ENCODE measurements around the gene OSBPL2. TPM values are rescaled to one million over a fixed set of nuclear protein-coding genes. Genes with fewer than 3 reads are reported as not detected.
A peak's percentile ranks its signal among the peaks of the same experiment; 100 is the strongest.

The OSBPL2 gene
- polyA plus RNA-seq, 1 donor (not counting 4 experiments of a cell fraction or from before 2014, with no cell fraction given), result 15.9 TPM

- Histone ChIP-seq H3K9me3 (ENCODE audit: control insufficient read depth, low read depth, low read length) (no peaks in the 10 kb centered on the region), H3K4me2 (ENCODE audit: control insufficient read depth, extremely low read depth, insufficient read depth, low read depth, low read length) (no peak overlapping the region), H2AFZ (ENCODE audit: control insufficient read depth, low read length) (no peak overlapping the region), H3K27ac (ENCODE audit: control insufficient read depth, insufficient read depth, low read length) (no peak overlapping the region), H3K27me3 (ENCODE audit: control insufficient read depth, extremely low read depth, insufficient read depth, low read length) (no peaks in the 10 kb centered on the region), H3K4me3 (ENCODE audit: control insufficient read depth in 2 of 3, extremely low read depth in 1 of 3, insufficient read depth in 2 of 3, low read depth in 1 of 3, low read length in 3 of 3) (no peak overlapping the region), H3K4me1 (ENCODE audit: control insufficient read depth, extremely low read depth, insufficient read depth, low read length) (peaks cover 11% of the 10 kb centered on the region), H3K9me1 (ENCODE audit: control insufficient read depth, extremely low read depth, insufficient read depth, low read length) (no peaks in the 10 kb centered on the region), H3K79me2 (ENCODE audit: control insufficient read depth, insufficient read depth, low read length) (peaks cover 1% of the 10 kb centered on the region), H3K36me3 (ENCODE audit: control insufficient read depth in 2 of 2, extremely low read depth in 1 of 2, insufficient read depth in 2 of 2, low read length in 2 of 2) (peaks cover 46 to 52% of the 10 kb centered on the region in 2 experiments), H3K9ac (ENCODE audit: control insufficient read depth, extremely low read depth, insufficient read depth, low read length) (no peak overlapping the region), H4K20me1 (ENCODE audit: control insufficient read depth, extremely low read depth, insufficient read depth, low read length) (peaks cover 14% of the 10 kb centered on the region)
- DNase-seq (ENCODE audit: low read depth, low spot score), result no peak
- no peak for FAIRE-seq
- no peak for TF ChIP-seq EZH2 (IDR thresholded peaks at IDR 0.05; ENCODE audit: low read length)
- no peak for TF ChIP-seq CTCF (optimal IDR thresholded peaks at IDR 0.05 in 1 of 3, IDR thresholded peaks at IDR 0.05 in 1 of 3, conservative IDR thresholded peaks at IDR 0.05 in 1 of 3; ENCODE audit: extremely low read depth in 1 of 3, insufficient read depth in 2 of 3, low read length in 3 of 3)
- dilution Hi-C loops (cut with MboI; ENCODE audit: extremely low pct_ligation_motif_present, low sequenced_read_pairs), result no loop called here
Measured at GRCh38 chr20:62315773-62316172, 77.5 kb downstream of the OSBPL2 start.

DNA sequence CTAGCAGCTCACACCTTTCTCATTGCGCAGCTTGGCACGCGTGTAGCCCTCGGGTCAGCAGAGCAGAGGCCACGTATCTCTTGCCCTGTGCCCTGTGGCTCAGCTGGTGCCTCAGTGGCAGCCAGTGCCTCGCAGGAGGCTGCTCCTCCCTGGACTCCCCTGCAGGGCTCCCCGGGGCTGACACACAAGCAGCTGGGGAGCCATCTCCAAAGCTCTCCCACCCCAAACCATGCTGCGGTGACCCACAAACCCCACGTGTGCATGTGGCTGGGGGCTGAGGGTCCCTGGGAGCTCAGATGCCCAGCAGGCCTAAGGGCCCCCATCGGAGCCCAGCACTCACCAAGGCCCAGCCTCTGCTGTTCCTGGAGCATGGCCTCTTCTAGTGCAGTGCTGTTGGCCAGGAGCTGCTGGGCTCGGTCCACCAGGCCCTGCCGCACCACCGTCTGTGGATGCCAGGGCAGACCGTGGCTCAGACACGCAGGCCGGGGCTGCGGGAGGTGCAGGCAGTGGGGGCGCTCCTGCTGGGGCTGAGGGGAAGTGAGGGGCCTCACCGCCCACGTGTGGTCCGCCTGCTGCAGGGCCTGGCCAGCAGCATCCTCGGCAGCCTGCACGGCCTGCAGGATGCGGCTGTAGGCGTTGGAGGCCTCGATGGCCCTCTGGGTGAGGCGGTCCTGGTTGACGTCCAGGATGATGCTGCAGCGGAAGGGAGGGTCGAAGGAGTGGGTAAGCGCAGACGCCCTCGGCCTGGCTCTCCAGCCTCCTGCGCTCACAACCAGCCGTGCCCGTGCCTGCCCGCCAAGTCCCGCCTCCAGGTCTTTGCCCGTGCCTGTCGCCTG lies 78.2 kb downstream of the OSBPL2 start:
- no peak for FAIRE-seq
- Histone ChIP-seq H3K27ac (ENCODE audit: control insufficient read depth, insufficient read depth, low read length) (no peak overlapping the region), H3K4me2 (ENCODE audit: control insufficient read depth, extremely low read depth, insufficient read depth, low read depth, low read length) (peak overlapping the region; percentile 37), H3K4me1 (ENCODE audit: control insufficient read depth, extremely low read depth, insufficient read depth, low read length) (peaks cover 11% of the 10 kb centered on the region), H3K36me3 (ENCODE audit: control insufficient read depth in 2 of 2, extremely low read depth in 1 of 2, insufficient read depth in 2 of 2, low read length in 2 of 2) (peaks cover 45 to 52% of the 10 kb centered on the region in 2 experiments), H3K27me3 (ENCODE audit: control insufficient read depth, extremely low read depth, insufficient read depth, low read length) (no peaks in the 10 kb centered on the region), H2AFZ (ENCODE audit: control insufficient read depth, low read length) (no peak overlapping the region), H3K4me3 (ENCODE audit: control insufficient read depth in 2 of 3, extremely low read depth in 1 of 3, insufficient read depth in 2 of 3, low read depth in 1 of 3, low read length in 3 of 3) (no peak overlapping the region), H3K9me3 (ENCODE audit: control insufficient read depth, low read depth, low read length) (no peaks in the 10 kb centered on the region), H3K79me2 (ENCODE audit: control insufficient read depth, insufficient read depth, low read length) (peaks cover 1% of the 10 kb centered on the region), H4K20me1 (ENCODE audit: control insufficient read depth, extremely low read depth, insufficient read depth, low read length) (peaks cover 12% of the 10 kb centered on the region), H3K9me1 (ENCODE audit: control insufficient read depth, extremely low read depth, insufficient read depth, low read length) (no peaks in the 10 kb centered on the region), H3K9ac (ENCODE audit: control insufficient read depth, extremely low read depth, insufficient read depth, low read length) (no peak overlapping the region)
- peak; percentile 60 for DNase-seq (ENCODE audit: low read depth, low spot score)
- no peak for TF ChIP-seq EZH2 (IDR thresholded peaks at IDR 0.05; ENCODE audit: low read length)
- dilution Hi-C loops (cut with MboI; ENCODE audit: extremely low pct_ligation_motif_present, low sequenced_read_pairs), result no loop called here

All from keratinocyte (primary cell).